ENCODE measurements around the gene PSME3IP1.
"Not testable (repeated sequence)": the region's sequence is repeated elsewhere in the genome, so short reads cannot be mapped to it uniquely, and the experiment has no call there.

Gene PSME3IP1

DNA sequence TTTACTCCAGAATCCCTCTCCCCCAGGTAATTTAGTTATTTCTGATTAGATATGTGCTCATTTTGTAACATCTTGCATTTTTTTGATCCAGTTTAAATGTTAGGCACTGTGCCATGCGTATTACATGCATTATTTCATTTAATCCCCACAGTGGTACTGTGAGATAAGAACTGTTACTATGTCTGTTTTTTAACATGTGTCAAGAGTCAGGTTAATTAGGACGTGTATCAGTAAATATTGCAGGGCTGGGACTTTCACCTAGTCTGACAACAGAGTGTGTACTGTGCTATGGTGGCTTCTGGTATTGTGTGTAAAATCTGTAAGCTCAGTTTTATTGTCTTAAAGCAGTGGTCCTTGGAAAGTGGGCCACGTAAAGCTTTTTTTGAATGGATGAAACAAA, 10.9 kb upstream of the PSME3IP1 start:
- no peak for DNase-seq

DNA sequence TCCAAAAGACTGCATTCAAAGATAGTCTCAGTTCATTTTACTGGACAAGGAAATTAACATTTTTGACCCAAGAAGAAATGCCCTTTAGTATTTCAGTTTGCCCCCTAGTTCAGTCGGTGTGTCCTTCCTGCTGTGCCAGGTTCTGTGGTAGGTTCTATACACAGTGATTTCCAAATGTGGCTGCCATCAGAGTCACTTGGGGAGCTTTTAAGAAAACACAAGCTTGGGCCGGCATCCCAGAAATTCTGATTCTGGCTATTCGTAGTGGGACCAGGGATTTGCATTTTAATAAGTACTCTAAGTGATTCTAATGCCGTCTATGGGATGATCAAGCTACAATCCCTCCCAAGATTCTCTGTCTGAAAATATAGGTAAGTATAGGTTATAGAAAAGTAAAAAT, 10.4 kb upstream of the PSME3IP1 start:
- DNase-seq, result no peak

DNA sequence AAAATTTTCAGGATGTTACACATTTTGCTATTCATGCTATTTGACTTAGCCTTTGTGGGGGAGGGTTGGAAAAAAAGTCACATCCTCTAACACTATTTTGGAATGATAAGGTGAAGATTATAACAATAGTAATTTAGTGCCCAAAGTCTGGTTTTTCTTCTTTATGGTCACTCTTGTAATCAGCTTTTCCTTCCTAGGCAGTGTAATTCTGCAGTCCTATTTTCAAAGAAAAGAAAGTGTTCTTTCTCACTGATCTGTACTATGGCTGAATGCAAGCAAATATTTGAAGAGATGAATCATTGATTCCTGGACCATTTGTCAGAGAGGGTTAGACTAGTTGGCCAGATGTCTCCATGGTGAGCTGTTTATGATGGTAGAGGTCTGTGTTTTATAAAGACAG, 8.7 kb upstream of the PSME3IP1 start:
- DNase-seq, result peak; percentile 4

DNA sequence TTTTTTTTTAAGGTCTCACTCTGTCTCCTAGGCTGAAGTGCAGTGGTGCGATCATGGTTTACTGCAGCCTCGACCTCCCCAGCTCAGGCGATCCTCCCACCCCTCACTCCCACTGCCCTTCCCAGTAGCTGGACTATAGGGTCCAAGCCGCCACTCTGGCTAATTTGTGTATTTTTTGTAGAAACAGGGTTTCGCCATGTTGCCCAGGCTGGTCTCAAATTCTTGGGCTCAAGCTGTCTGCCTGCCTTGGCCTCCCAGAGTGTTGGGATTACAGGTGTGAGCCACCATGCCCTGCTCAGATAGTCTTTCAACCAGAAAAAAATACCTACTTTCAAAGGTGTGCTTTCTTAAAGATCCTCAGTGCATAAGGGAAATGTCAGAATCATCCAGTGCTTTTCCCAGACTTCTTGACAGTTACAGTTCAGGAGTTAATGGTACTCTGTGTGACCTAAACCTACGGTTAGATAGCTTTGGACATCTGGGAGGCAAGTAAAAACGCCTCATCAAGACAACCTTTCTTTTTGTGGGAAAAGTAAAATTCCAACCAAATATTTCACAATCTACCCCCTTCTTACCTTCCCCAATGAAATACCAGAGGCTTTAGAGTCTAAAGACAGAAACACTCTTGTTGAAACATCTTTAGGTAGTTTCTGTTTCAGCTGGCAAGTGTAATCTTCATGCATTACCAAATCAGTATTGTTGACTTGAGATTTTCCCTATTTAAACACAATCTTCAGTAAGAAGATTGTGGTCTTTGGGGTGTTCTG, 7.1 kb upstream of the PSME3IP1 start:
- DNase-seq, result no peak

DNA sequence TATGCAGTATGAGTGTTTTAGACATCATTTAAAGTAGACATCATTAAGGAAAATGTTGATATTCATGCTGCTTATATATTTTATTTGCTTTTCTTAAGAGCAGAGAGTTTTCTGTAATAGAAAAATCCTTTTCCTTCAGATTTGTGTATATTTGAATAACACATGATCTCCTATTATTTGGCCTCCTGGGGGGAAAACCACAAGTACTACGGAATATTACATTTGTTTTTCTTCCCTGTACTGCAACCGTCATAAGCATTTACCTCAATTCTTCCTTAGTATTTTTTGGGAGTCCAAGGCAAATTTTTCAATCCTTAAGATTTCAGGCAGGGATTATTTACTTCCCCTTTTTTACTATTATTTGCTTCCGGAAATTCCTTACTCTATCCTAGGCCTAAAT, 6.3 kb upstream of the PSME3IP1 start:
- DNase-seq, result no peak

DNA sequence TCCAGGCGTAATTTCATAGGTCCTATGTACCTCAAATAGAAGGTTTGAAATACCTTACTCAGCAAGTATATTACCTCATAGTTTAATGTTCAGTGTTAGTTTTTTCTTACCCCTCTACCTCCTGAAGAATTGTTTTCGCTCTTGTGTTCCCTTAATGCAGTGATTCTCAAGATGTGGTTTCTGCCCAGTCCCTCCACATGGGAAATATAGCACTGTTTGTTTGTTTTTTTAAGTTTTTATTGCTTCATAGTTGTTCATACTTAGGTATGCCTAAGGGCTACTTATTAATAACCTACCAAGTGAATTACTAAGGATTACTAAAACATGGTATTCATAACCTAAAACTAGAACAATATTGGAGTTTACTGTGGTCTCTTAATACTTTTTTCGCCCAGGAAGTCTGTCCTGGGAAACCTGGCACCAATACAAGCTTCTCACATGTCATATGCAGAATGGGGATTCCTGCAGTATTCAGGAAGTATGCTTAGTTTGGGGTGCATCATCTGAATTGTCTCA, 5.3 kb upstream of the PSME3IP1 start:
- DNase-seq, result no peak

DNA sequence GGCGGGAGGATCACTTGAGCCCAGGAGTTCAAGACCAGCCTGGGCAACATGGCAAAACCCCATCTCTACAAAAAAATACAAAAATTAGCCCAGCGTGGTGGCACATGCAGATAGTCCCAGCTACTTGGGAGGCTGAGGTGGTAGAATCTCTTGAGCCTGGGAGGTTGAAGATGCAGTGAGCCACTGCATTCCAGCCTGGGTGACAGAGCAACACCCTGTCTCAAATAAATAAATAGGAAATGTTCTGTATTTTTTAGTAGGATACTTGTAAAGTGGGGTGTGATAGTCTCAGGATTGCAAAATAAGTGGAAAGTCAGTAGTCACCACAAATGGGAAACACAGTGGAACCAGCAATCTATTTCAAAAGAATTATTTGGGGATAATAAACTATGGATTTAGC, 4.3 kb upstream of the PSME3IP1 start:
- no peak for DNase-seq

DNA sequence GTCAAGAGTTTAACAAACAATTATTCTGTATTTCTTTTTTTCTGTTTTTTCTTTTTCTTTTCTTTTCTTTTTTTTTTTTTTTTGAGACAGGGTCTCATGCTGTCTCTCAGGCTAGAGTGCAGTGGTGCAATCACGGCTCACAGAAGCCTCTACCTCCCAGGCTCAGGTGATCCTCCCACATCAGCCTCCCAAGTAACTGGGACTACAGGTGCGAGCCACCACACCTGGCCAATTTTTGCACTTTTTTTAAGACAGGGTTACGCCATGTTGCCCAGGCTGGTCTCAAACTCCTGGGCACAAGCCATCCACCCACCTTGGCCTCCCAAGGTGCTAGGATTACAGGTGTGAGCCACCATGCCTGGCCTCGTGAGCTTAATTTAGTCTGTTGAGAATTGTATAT, 3.7 kb upstream of the PSME3IP1 start:
- not testable (repeated sequence) for DNase-seq

DNA sequence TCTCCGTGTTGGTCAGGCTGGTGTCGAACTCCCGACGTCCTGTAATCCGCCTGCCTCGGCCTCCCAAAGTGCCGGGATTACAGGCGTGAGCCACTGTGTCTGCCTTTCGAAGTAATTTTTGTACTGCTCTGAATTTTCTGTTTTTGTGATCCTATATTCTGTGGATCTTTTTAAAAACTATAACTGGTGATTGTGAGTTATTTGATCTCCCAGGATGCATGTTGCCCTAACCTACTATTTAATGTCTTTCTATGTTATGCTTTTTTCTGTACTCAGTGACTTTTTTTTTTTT, 2.8 kb upstream of the PSME3IP1 start:
- no peak for DNase-seq

DNA sequence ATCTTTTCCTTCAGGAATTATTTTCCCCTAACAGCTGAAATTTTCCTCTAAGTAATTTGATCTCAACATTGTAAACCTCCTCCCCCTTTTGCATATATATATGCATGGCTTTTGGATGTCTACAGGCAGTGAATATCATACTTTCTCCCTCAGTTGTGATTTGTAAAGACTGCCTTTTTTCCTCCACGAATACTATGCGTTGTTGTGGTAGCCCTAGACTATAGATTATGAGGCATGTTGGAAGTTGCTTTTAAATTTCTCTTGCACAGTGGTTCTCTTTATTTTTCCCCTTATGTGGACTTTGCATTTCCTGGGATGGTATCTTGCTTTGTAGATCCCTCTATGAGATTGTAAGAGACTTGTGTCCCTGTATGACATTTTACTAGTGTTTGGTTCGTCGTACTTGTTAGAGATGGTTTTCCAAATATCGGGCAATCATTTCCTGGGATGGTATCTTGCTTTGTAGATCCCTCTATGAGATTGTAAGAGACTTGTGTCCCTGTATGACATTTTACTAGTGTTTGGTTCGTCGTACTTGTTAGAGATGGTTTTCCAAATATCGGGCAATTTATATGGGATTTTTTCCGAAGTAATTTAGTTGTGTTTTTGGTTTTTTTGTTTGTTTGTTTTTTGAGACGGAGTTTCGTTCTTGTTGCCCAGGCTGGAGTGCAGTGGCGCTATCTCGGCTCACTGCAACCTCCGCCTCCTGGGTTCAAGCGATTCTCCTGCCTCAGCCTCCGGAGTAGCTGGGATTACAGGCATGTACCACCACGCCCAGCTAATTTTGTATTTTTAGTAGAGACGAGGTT, 2.3 kb upstream of the PSME3IP1 start:
- peak; percentile 31 for DNase-seq

DNA sequence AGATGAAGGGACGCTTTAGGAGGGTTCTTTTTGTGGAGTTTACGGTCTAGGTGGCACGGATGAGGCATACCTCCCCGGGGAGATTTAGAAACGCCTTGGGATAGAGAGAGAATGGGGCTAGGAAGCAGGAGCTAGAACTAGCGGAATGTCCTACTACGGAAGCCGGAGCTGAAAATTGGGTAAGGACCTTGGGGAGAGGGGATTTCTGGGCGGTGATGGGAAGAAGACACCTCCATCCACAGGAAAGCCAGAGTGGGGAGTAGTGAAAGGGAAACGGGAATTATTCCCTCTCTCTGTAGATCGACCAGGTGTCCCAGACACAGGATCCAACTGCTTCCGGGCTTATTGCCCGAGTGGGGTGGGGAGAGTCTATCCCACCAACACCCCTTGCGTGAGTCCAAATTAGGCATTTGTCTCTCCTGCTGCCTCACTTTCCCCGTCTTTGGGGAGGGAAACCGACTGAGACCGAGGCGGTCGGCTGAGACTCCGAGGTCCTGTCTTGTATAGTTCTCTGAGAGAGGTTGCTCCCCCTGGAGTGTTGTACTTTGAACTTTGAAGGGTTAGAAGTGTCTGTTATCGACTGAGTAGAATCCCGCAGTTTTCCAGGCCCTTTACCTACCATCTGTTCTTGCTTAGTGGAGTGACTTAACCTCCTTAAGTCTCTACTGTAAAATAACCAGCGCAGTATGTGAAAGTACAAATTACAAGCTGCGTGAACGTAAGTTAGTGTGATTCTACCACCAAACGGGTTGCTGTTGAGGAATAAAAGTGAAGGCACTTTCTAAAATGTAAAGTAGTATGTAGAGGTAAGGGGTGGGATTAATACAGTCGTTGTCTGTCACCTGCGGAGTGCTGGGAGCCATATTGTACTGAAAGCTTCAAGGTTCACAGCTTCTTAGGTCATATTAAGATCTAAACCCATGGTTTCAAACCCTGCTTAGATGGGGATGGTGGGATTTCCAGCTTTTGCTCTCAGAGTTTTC, 1.3 kb upstream of the PSME3IP1 start:
- peak; percentile 31 for DNase-seq

DNA sequence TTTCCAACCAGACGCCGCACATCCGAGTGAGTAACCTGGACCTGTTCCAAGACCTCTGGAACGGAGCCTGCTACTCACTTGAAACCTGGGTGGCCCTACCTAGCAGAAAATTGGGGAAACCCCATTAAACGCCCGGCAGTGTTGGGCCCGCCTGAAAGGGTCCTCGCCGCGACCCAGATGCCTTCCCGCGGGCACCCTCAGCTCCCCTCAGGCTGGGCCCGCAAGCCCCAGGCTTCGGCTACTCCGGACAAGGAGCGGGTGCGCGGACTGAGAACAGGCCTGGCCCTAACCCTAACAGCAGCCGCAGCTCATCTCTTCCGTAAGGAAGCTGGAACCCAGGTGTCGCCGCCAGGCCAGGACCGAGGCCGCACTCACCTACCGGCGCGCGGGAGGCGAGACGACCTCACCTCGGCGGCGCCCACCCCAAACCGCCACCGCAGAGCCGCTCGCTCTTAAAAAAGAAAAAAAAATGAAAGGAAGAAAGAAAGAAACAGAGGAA, 344 bp downstream of the PSME3IP1 start:
- DNase-seq, result no peak

DNA sequence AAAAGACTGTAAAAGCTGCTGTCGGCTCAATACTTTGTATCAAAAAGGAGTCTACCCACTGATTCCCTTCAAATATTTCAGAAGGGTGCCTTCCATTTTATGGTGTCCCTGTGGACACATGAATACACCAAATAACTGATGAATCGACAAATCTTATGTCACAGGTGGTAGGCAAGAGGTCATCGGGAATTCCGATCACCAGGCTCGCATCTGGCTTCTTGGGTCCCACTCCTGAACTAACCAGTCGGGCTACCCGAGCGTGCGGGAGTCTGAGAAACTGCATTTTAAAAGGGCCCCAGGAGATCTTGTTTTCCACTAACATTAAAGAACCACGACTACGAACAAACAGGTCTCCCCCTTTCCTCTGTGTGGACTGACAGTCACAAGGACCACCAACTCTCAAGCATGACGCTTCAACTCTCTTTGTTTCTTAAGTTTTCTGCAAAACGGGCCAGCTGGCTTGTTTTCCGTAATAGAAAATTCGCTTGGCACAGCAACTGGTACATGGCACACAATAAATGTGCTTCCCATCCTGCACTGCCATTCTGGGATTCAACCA, 873 bp downstream of the PSME3IP1 start:
- no peak for DNase-seq

DNA sequence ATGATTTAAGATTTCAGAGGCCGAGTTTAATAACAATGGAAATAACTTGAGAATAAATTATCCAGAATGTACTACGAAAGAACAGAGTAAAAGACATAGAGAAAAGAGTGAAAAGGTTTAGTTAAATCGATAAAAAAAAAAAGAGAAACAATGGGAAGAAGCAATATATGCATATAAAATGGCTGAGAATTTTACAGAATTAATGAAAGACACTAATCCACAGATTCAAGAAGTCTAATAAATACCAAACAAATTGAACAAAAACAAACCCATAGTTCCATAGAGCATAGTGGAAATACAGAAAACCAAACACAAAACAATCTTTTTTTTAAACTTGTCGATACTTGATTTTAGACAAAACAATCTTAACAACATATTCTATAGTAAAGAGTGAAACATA, 1.7 kb downstream of the PSME3IP1 start:
- no peak for DNase-seq

DNA sequence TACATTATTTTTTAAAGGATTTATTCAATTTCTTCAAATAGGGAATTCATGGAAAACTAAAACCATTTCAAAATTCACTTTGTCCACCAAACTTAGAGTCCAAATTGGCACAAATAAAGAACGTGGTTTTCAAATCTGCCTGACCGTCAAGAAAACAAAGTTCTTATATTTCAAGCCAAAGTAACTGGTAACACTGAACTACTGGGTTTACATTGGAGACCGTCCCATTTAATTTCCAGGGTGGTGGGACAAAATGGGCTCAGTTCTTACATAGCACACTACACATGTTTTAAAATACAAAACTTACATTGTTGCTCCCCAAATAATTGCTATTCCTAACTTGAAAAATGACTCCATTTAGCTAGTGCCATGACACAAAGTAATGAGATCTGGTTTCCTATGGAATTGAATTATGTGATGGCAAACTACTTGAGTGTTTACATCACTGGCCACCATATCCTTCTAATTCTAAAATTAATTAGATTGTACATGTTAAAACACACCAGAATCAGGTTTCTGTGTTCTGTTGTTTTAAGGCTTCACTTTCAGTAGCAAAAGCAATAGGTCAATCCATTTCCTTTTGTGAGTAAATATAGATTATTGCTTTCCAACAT, 6.5 kb downstream of the PSME3IP1 start:
- DNase-seq, result no peak

DNA sequence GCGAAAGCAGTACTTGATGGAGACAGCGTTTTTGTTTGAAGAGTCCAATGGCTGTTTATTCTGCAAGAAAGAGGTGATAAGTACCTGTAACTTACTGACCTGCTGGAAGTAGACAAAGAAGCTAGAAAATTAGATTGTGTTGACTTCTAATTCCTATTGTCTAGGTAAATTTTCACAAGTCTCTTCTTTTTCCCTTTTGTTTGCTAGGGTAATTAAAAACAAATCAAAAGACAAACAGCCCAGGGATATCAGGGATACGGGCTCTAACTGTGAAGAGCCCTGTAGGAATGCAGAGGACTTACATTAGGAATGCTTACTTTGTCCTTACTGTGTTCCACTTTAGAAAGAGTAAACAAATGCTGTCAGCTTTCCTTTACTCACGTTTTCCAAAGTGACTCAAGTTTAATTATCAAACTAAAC, 7.0 kb downstream of the PSME3IP1 start:
- DNase-seq, result no peak

DNA sequence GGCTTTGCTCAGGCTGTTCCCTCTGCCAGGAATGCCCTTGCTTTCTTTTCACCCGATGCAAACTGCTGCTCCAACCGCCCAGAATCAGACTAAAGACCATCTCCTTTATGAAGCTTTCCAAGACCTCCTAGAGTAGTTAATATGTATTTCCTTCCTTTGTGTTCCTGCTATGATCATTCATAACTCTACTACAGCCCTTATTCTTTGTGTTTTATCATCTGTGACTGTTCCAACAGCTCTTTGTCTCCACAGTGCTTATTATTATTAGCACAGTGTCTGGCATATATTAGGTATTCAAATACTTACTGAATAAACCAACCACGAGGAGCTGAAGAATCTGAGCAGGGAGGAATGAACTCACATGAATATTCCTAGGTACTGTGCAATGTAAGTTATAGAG, 7.6 kb downstream of the PSME3IP1 start:
- no peak for DNase-seq

DNA sequence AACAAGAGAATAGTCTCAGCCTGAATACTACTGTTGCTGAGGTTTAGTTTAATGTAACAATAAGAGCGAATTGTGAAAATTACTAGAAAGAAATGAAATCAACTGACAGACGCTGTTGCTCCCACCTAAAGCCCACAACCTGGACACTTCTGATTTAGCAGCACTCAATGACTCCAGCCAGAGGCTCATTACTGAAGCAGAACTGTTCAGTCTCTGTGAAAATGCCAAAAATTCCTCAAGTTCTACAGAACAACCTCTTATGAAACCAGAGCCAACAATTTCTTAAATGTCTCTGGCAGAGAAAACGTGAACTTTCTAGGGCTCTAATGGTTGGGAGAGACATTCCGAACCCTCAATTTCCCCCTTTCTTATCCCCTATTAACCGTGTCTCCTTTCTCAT, 9.9 kb downstream of the PSME3IP1 start:
- DNase-seq, result no peak

DNA sequence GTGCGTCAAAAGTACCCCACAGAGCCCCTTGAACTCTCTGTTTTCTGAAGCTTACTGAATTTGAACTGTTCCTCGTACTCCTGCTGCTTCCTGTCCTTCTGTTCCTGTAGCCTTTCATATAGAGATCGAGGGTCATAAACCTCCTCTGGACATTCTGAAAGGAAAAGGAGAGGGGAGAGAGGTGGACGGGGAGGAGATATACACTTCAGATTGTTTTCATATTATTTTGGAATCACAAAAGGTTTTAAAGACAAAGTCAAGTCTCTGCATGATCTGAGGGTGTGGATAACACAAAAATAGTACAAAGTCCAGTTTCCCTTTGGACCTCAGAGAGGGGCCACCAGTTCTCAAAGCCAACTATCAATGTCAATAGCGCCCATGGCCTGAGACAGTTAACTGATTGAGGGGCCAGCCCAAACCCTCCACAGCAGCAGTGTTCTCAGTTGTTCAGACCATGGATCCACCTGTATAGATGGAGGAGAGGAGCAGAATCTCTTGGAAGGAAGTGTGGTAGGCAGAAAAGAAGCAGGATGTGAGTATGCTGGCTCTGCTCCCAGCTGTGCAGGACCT, 13.0 kb downstream of the PSME3IP1 start:
- no peak for DNase-seq

DNA sequence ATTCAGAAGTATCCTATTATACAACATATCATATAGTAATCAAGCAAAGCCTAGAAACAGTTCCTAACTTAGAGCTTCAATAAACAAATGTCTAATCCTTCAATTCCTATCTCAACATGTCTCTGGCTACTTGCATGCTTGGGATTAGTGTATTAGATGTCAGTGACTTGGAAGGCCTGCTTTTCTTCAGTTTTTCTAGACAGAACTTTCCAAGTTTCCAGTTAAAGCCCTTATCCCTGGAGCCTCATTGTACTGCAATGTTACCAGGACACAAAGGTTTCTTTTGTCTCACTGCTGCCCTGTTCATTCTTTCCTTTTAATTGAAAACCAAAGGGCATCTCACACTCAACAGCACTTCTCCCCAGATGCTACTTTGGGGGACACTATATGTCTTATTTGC, 16.5 kb downstream of the PSME3IP1 start:
- DNase-seq, result no peak

DNA sequence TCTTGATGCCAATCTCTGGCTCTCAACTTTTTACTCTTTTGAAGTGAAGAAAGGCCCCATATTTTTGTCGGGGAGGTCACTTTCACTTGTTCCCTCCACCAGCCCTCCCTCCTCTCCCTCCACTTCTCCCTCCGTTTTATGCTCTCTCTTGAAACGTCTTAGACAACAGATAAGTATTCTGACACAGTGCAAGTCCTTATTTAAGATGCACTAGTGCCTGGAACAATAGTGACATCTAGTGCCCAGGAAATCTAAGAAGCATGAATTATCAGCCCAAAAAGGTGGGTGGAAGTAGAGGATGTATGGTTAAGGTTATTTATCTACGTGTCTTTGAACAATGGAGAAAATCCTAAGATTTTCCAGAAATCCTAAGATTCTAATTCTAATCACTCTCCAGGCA, 17.9 kb downstream of the PSME3IP1 start:
- no peak for DNase-seq

DNA sequence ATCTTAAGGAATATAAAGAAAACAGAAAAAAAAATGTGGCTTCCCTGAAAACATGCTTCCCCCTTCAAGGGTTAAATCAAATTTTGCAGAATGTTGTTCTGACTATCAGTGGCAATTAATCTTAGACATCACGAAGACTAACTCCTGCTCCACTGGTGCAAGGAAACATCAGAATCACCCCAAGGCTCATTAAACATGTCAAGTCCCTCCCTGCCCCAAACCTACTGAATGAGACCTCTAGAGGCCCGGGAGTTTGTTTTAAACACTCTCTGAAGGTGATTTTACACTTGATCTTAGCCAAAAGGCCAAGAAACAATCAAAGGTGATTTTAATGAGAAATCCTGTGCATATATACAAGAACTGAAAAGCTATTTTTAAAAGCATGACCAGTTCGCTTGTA, 18.3 kb downstream of the PSME3IP1 start:
- no peak for DNase-seq

Measured in NCI-H510A treated with DMSO at 0.1 percent for 48 hours (cell line).